IMR-90 (cell line): ENCODE measurements around the gene MRFAP1L1. TPM values are rescaled to one million over a fixed set of nuclear protein-coding genes. Genes with fewer than 3 reads are reported as not detected.

Source experiments
- ATAC-seq: fragments of 200-7000 bp; cut with Tn5 transposase; 2 replicates; pipeline ENCODE4 v1.9.1; 2020; ENCODE audit warnings: low read depth, mild to moderate bottlenecking, moderate library complexity
- BruUV-seq: library from RNA; stranded (reverse); fragments of 400-500 nt; replicated peaks from 2 replicates; lab custom pipeline; 2021; lab: Mats Ljungman, UMichigan
- CTCF ChIA-PET: fragments of 300-600 bp; formaldehyde crosslinking; extraction: SDS; loops from one replicate; lab custom pipeline; 2021; ENCODE audit warnings: antibody characterized with exemption; lab: Yijun Ruan, JAX
- POLR2A ChIA-PET: fragments of 300-600 bp; sonication (Branson Sonifier 250); formaldehyde crosslinking; loops from one replicate; lab custom pipeline; 2022; ENCODE audit warnings: antibody characterized with exemption; ENCODE audit not compliant: unreplicated experiment; lab: Charles Lee
- DNase-seq: peaks from one replicate; pipeline ENCODE4 v3.0.0; 2013
- H2AFZ ChIP-seq: replicated peaks from 2 replicates; pipeline ENCODE3; 2013; ENCODE audit warnings: low read length, mild to moderate bottlenecking; ENCODE audit not compliant: poor library complexity
- H2AK5ac ChIP-seq: 2 replicates; pipeline ENCODE4 v1.6.1; 2013; ENCODE audit warnings: low read depth, low read length, inconsistent platforms
- H2AK9ac ChIP-seq: replicated peaks from 2 replicates; pipeline ENCODE3; 2013; ENCODE audit warnings: mild to moderate bottlenecking, low read depth, low read length, moderate library complexity; ENCODE audit not compliant: poor library complexity
- H2BK120ac ChIP-seq: 2 replicates; pipeline ENCODE4 v1.6.1; 2013; ENCODE audit warnings: low read depth, low read length, inconsistent platforms
- H2BK15ac ChIP-seq: 3 replicates; pipeline ENCODE4 v1.6.1; 2013; ENCODE audit warnings: low read depth, low read length, inconsistent platforms
- H2BK20ac ChIP-seq: 2 replicates; pipeline ENCODE4 v1.6.1; 2013; ENCODE audit warnings: low read depth, mild to moderate bottlenecking, inconsistent platforms, low read length, moderate library complexity
- H2BK5ac ChIP-seq: 2 replicates; pipeline ENCODE4 v1.6.1; 2013; ENCODE audit warnings: mild to moderate bottlenecking, low read depth, low read length, inconsistent platforms; ENCODE audit not compliant: poor library complexity, severe bottlenecking
- H3K14ac ChIP-seq: replicated peaks from 2 replicates; pipeline ENCODE4 v1.6.1; 2013; ENCODE audit warnings: low read depth, low read length, inconsistent platforms
- H3K18ac ChIP-seq: 2 replicates; pipeline ENCODE4 v1.6.1; 2013; ENCODE audit warnings: low read depth, low read length, control low read depth
- H3K23ac ChIP-seq: 2 replicates; pipeline ENCODE4 v1.6.1; 2013; ENCODE audit warnings: low read depth, low read length, inconsistent platforms
- H3K27ac ChIP-seq: 2 replicates; pipeline ENCODE4 v1.5.1; 2013; ENCODE audit warnings: mild to moderate bottlenecking, control low read depth, low read length; ENCODE audit not compliant: insufficient read depth
- H3K27me3 ChIP-seq: 2 replicates; pipeline ENCODE4 v1.6.1; 2013; ENCODE audit warnings: low read length; ENCODE audit not compliant: control insufficient read depth, insufficient read depth
- H3K36me3 ChIP-seq: 2 replicates; pipeline ENCODE4 v1.6.1; 2013; ENCODE audit warnings: low read length, mixed read lengths; ENCODE audit not compliant: control insufficient read depth, insufficient read depth
- H3K4ac ChIP-seq: 2 replicates; pipeline ENCODE4 v1.6.1; 2013; ENCODE audit warnings: low read depth, low read length, inconsistent platforms
- H3K4me1 ChIP-seq: 2 replicates; pipeline ENCODE4 v1.6.1; 2013; ENCODE audit warnings: low read length, mixed read lengths; ENCODE audit not compliant: control insufficient read depth, insufficient read depth
- H3K4me2 ChIP-seq: 2 replicates; pipeline ENCODE4 v1.6.1; 2013; ENCODE audit warnings: low read depth, mild to moderate bottlenecking, control low read depth, low read length, moderate library complexity
- H3K4me3 ChIP-seq: 2 replicates; pipeline ENCODE4 v1.5.1; 2013; ENCODE audit warnings: low read depth, mild to moderate bottlenecking, control low read depth, low read length, moderate library complexity; ENCODE audit not compliant: insufficient read depth
- H3K56ac ChIP-seq: 2 replicates; pipeline ENCODE4 v1.6.1; 2013; ENCODE audit warnings: low read length, inconsistent platforms; ENCODE audit not compliant: insufficient read depth; ENCODE audit errors: extremely low read depth
- H3K79me1 ChIP-seq, 2 experiments: 2 replicates each; pipeline ENCODE4 v1.6.1; 2013; ENCODE audit warnings: low read length in 2 of 2, inconsistent platforms in 1 of 2, low read depth in 1 of 2
- H3K9ac ChIP-seq: 2 replicates; pipeline ENCODE4 v1.6.1; 2013; ENCODE audit warnings: low read depth, low read length, control low read depth
- H3K9me1 ChIP-seq: 2 replicates; pipeline ENCODE4 v1.6.1; 2013; ENCODE audit warnings: low read length, inconsistent platforms; ENCODE audit not compliant: insufficient read depth
- H3K9me3 ChIP-seq: 2 replicates; pipeline ENCODE4 v1.6.1; 2013; ENCODE audit warnings: low read length; ENCODE audit not compliant: control insufficient read depth, insufficient read depth
- H4K20me1 ChIP-seq: 2 replicates; pipeline ENCODE4 v1.6.1; 2013; ENCODE audit warnings: low read length, inconsistent platforms; ENCODE audit not compliant: insufficient read depth
- H4K5ac ChIP-seq: 2 replicates; pipeline ENCODE4 v1.6.1; 2013; ENCODE audit warnings: mild to moderate bottlenecking, low read depth, low read length, control low read depth
- H4K8ac ChIP-seq, 2 experiments: 2 replicates each; pipeline ENCODE4 v1.6.1; 2013; ENCODE audit warnings: low read depth in 2 of 2, low read length in 2 of 2, control low read depth in 1 of 2, inconsistent platforms in 1 of 2
- H4K91ac ChIP-seq: 2 replicates; pipeline ENCODE4 v1.6.1; 2013; ENCODE audit warnings: low read depth, low read length, inconsistent platforms; ENCODE audit not compliant: insufficient read depth
- BHLHE40 ChIP-seq: fragments of 150-350 bp; IDR thresholded peaks from 2 replicates; pipeline ENCODE4 v1.6.1; 2016; ENCODE audit warnings: mild to moderate bottlenecking, low read depth, low read length
- CEBPB ChIP-seq: IDR thresholded peaks from 2 replicates; pipeline ENCODE4 v1.6.1; 2012; ENCODE audit warnings: low read depth, low read length, improper control_type of control experiment
- CHD1 ChIP-seq: IDR thresholded peaks from 2 replicates; pipeline ENCODE4 v1.6.1; 2012; ENCODE audit warnings: low read depth, low read length, improper control_type of control experiment
- CTCF ChIP-seq: conservative IDR thresholded peaks from 2 replicates; pipeline ENCODE4 v1.5.1; 2012; ENCODE audit warnings: mild to moderate bottlenecking, low read depth, low read length, improper control_type of control experiment
- FOS ChIP-seq: fragments of 150-350 bp; IDR thresholded peaks from 2 replicates; pipeline ENCODE4 v1.6.1; 2016; ENCODE audit warnings: low read depth, low read length
- MAZ ChIP-seq: IDR thresholded peaks from 2 replicates; pipeline ENCODE4 v1.6.1; 2012; ENCODE audit warnings: low read depth, mild to moderate bottlenecking, low read length, improper control_type of control experiment, moderate library complexity, borderline replicate concordance
- RCOR1 ChIP-seq: IDR thresholded peaks from 2 replicates; pipeline ENCODE4 v1.6.1; 2012; ENCODE audit warnings: mild to moderate bottlenecking, low read length, improper control_type of control experiment; ENCODE audit not compliant: insufficient replicate concordance
- RFX5 ChIP-seq: IDR thresholded peaks from 2 replicates; pipeline ENCODE4 v1.8.0; 2012; ENCODE audit warnings: low read depth, mild to moderate bottlenecking, low read length, moderate library complexity
- SMC3 ChIP-seq: fragments of 150-350 bp; IDR thresholded peaks from 2 replicates; pipeline ENCODE4 v1.6.1; 2016; ENCODE audit warnings: low read depth, mild to moderate bottlenecking, antibody characterized with exemption, low read length, moderate library complexity
- USF2 ChIP-seq: fragments of 150-350 bp; IDR thresholded peaks from 2 replicates; pipeline ENCODE4 v1.6.1; 2017; ENCODE audit warnings: mild to moderate bottlenecking, antibody characterized with exemption, low read length, low read depth
- WGBS, 2 experiments: methylation state at CpG; one replicate each; pipeline versions ENCODE4 v1.1.5 to v1.1.7; 2013; ENCODE audit warnings: missing lambda C conversion rate in 2 of 2; ENCODE audit not compliant: insufficient read length in 1 of 2; ENCODE audit errors: extremely low coverage in 2 of 2; 5-methylcytosine and 5-hydroxymethylcytosine counted together
- dilution Hi-C: fragments of 300-500 bp; cut with HindIII; formaldehyde crosslinking; loops from one replicate; pipeline ENCODE4 v1.14.3; 2018; ENCODE audit warnings: low sequenced_read_pairs; ENCODE audit not compliant: unreplicated experiment
- in situ Hi-C: fragments of 300-500 bp; cut with MboI; formaldehyde crosslinking; loops from 3 replicates; pipeline ENCODE4 v1.14.3; 2019; ENCODE audit warnings: low sequenced_read_pairs, inconsistent platforms, mixed read lengths
- intact Hi-C: fragments of 100-400 bp; cut with micrococcal nuclease; formaldehyde crosslinking; loops from 2 replicates; pipeline ENCODE4 v1.10.0; 2022
- polyA plus RNA-seq, 3 experiments: library from polyadenylated mRNA; depleted of rRNA; stranded (reverse); fragments of >200 nt; gene quantifications; 2 replicates each; pipeline ENCODE4 v1.2.3, GENCODE V29; 2012; ENCODE audit warnings: low replicate concordance in 1 of 3
- total RNA-seq: library from RNA; depleted of rRNA; stranded (reverse); fragments of >200 nt; gene quantifications from 2 replicates; pipeline ENCODE4 v1.2.3, GENCODE V29; 2012

The MRFAP1L1 gene
- total and polyA plus RNA-seq, 2 of the 4 experiments (the other 2 are of a cell fraction), result 31.7 to 47.0 TPM

- Histone ChIP-seq H2AK9ac (no peak overlapping the region), H2BK15ac (no peak overlapping the region; the same call in 2 of the 3 replicates), H3K4me1 (peaks cover 10% of the 10 kb centered on the region), H2BK20ac (peak overlapping the region; percentile 49; the same call in 1 of the 2 replicates), H3K79me1 (0 out of 4 replicates have a peak, but pooled peaks cover 0 to 2% of the 10 kb centered on the region in 2 experiments), H4K91ac (no peak overlapping the region), H3K14ac (no peak overlapping the region; the same call in 1 of the 2 replicates), H2BK120ac (no peak overlapping the region), H3K23ac (no peak overlapping the region), H3K9ac (no peak overlapping the region), H2BK5ac (no peak overlapping the region), H3K4me2 (no peak overlapping the region), H3K9me3 (no peaks in the 10 kb centered on the region), H2AK5ac (peak overlapping the region; percentile 73; the same call in 1 of the 2 replicates), H3K4ac (0 out of 2 replicates have a peak overlapping the region, but pooled peaks have one; percentile 29), H4K5ac (no peak overlapping the region), H3K36me3 (no peaks in the 10 kb centered on the region), H3K56ac (no peak overlapping the region), H3K18ac (no peak overlapping the region), H2AFZ (peak overlapping the region; percentile 65), H3K9me1 (peaks cover 15% of the 10 kb centered on the region), H3K4me3 (no peak overlapping the region), H3K27me3 (no peaks in the 10 kb centered on the region), H4K20me1 (no peaks in the 10 kb centered on the region), H4K8ac (0 out of 4 replicates have a peak overlapping the region, but pooled peaks of 1 of the 2 experiments have one; percentile 36), H3K27ac (no peak overlapping the region)
- ChIA-PET POLR2A (interaction anchor here (0.6 kb wide), 1 partner anchor 340 kb away, joined by 4 read pairs; the partner anchor contains the start of gene GRPEL1), CTCF (no interaction called here)
- TF ChIP-seq RCOR1 (no peak), USF2 (no peak), BHLHE40 (no peak), MAZ (no peak), CTCF (no peak), RFX5 (no peak), CEBPB (no peak), SMC3 (no peak), FOS (no peak), CHD1 (no peak)
- no CpG with 5 or more reads among the region's 3 CpGs for WGBS, 2 experiments
- ATAC-seq, result no peak
- dilution Hi-C loops (no loop called here), in situ Hi-C loops (no loop called here), intact Hi-C loops (no loop called here)
- DNase-seq, result no peak
- BruUV-seq, result no TSS peak
Observed at GRCh38 chr4:6727943-6728250, 18.2 kb upstream of the MRFAP1L1 start.
